Inflammatory macrophage treated with lipopolysaccharide for 4 hours (primary cell): ENCODE data around the gene PPP1R37.
"Not testable (repeated sequence)": the region's sequence is repeated elsewhere in the genome, so short reads cannot be mapped to it uniquely, and the experiment has no call there.

Experiments used
- DNase-seq: peaks from one replicate; pipeline ENCODE4 v3.0.0-alpha.2; 2020

PPP1R37 gene

GRCh38 chr19:45118106-45118505 is 25.1 kb downstream of the PPP1R37 start:
- peak; percentile 12 for DNase-seq

DNA sequence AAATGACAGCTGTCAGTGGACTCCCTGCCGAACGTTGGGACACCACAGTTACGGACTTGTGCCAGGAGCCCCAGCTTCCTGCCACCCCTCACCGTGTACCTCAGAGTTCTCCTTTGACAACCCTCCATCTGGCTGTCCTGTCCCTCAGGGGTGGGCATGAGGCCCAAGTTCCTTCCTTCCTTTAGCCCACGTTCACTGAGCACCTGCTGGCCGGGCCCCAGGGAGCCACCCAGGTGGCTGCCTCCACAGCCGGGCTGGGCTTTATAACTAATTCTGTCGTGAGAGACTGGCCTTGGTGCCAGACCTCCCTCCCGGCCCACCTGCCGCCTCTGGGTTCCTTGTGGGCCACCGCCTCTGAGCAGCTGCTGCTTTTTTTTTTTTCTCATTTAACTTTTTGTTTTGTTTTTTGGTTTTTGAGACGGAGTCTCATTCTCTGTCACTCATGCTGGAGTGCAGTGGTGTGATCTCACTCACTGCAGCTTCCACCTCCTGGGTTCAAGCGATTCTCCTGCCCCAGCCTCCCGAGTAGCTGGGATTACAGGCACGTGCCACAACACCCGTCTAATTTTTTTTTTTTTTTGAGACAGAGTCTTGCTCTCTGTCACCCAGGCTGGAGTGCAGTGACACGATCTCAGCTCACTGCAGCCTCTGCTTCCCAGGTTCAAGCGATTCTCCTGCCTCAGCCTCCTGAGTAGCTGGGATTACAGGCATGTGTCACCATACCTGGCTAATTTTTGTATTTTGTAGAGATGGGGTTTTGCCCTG is 25.8 kb downstream of the PPP1R37 start:
- not testable (repeated sequence) for DNase-seq

DNA sequence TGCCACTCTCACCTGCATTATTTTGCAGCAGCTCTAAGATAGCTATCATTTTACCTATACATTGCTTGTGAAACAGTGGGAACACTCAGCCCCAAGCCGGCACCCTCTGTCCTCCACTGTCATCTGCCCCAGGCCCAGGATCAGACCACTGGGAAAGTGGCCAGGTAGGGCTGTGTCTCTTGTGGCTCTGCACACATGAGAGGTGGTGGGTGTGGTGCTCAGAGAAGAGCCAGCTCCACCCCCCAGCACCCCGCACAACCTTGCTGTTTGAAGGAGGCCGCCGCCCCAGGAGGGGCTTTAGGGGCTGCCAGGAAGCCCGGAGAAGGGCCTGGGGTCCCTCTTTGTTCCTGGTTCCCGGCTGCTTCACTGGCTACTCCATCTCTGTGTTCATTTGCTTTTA is 26.6 kb downstream of the PPP1R37 start:
- DNase-seq, result no peak

DNA sequence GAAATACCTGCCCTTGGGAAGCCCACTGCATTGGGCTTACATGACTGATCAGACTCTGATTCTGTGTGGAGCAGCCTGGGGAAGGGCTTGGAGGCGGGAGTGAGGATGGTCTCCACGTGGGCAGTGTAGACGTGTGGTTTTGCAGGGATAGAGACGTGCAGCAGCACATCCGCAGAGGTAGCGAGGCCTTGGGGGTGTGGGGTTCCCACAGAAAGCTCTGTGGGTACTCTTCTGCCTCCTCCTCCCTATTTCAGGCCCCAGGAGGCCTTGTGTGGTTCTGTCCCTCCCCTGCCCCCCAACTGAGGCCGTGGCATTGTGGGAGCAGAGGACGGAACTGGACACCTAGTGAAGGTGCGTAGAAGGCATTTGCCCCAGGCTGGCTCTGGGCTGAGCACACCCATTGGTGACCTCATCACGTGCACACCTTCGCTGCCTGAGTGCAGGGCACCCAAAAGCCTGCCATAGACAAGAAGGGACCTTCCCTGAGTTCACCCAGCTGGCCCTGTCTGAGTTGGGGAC is 28.9 kb downstream of the PPP1R37 start:
- no peak for DNase-seq

- DNase-seq, result no peak
Observed at GRCh38 chr19:45122832-45123231, 29.9 kb downstream of the PPP1R37 start.

- no peak for DNase-seq
Observed at GRCh38 chr19:45123440-45123850, 30.5 kb downstream of the PPP1R37 start.

DNA sequence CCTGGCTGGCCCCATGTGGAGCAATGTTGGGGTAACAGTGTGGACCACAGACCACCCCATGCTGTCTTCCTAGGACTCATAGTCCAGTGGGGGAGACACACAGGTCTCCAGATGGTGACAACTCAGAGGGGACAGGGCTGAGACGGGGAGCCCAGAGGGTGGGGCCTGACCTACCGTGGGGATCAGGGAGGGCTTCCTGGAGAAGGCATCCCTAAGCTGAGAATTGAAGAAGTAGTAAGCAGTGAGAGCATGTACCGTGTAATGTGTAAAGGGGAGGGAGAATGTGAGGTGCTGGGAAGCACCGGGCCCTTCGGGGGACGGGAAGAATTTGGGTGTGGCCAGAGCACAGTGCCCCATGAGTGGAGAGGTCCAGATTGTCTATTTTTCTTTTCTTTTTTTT is 31.0 kb downstream of the PPP1R37 start:
- no peak for DNase-seq

DNA sequence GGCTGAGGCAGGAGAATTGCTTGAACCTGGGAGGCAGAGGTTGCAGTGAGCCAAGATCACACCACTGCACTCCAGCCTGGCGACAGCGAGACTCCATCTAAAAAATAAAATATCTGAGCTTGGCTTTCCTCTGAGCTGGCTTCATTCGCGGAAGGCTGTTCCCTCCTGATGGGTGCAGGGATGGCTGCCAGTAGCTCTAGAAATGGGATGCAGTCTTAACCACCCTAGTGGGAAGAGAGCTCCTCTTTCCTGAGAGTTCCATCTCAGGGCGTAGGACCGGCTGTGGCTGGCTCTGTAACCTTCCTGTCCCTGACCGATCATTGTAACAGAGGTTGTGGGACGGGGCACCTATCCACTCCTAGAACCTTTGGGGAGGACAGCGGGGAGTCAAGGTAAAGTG is 32.4 kb downstream of the PPP1R37 start:
- no peak for DNase-seq

- DNase-seq, result peak; percentile 56
Observed at GRCh38 chr19:45125975-45126493, 33.1 kb downstream of the PPP1R37 start.

- no peak for DNase-seq
Observed at GRCh38 chr19:45126654-45127053, 33.7 kb downstream of the PPP1R37 start.

GRCh38 chr19:45128146-45128545 is 35.2 kb downstream of the PPP1R37 start:
- DNase-seq, result no peak

GRCh38 chr19:45128806-45129205 is 35.8 kb downstream of the PPP1R37 start:
- DNase-seq, result no peak

- no peak for DNase-seq
Observed at GRCh38 chr19:45130236-45130635, 37.3 kb downstream of the PPP1R37 start.

- DNase-seq, result no peak
Observed at GRCh38 chr19:45130888-45131615, 38.1 kb downstream of the PPP1R37 start.

DNA sequence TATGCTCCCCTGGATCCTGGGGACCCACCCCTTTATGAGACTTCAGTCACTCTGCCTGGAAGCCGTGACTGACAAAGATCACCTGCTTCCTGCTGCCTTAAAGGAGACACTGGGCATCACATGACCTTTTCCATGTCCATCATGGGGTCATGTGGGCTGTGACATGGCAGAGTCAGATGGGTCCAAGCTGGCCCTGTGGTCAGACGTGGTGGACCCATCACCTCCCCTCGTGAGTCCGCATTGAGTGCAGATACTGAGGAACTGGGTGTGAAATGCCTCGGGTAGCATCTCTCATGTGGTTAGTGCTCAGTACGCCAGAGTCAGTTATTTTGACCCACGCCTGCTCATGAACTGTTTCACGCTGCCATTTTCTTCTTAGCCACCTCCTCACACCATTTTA is 40.7 kb downstream of the PPP1R37 start:
- no peak for DNase-seq

GRCh38 chr19:45135176-45135885 is 42.4 kb downstream of the PPP1R37 start:
- DNase-seq, result no peak

GRCh38 chr19:45136507-45137178 is 43.7 kb downstream of the PPP1R37 start:
- DNase-seq, result no peak

DNA sequence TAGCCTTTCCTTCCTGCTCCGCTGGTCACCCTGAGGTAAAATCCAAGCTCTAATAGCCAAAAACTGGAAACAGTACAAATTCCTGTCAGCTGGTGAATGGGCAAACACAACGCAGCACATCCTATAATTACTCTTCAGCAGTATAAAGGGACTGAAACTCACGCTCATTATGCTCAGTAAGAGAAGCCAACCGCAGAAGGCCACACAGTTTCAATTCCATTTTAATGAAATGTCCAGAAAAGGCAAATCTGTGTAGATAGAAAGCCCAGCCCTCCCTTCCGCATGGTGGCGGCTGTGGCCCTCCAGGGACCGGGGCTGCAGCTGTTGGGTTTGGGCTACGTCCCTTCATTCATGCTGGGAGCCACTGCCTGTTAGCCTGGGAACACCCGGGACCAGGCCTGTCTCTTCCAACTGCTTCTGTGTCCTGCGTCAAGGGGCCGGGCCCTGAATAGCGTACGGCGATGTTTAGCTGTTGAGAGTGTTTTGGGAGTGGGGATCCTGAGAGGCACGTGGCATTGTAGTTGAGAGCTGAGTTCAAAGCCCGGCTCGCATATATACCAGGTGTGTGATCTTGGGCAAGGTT is 44.3 kb downstream of the PPP1R37 start:
- no peak for DNase-seq

GRCh38 chr19:45138303-45138751 is 45.3 kb downstream of the PPP1R37 start:
- DNase-seq, result no peak

DNA sequence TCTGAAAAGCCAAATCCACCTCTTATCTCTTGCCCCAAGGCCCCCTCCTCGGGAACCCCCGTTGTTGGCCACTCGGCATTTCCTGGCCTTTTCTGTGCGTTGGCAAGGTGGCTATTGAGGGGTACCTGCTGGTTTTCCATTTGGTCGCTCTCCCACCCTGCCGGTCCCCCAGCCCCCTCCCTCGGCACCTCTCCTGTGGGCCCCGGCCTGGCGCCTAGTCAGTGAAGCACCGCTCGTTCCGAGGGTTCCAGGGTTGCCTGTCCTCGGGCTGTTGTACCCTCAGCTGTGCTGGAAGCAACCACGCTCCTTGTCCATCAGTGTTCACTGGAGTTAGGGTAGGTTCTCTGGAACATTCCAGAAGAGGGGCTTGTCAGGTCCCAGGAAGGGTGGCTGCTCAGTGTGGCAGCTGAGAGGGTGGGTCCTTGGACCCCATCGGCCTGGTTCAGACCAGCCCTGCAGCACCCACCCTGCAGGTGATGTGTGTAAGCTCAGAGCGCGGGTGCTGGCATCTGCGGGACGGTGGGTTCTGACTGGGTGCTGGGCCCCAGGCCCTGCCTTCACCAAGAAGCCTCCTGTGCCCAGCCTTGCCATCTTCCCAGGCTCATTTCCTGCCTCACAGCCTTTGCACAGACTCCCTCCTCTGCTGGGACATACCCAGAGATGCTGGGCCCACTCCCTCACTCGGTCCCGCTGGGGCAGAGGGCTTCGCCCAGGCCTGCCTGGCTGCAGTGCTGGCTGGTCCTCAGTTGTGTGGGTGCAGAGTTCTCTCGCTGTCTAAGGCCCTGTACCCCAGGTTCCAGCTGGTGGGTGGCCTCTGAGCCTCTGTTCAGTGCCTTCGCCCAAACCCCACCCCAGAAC is 46.5 kb downstream of the PPP1R37 start:
- no peak for DNase-seq

DNA sequence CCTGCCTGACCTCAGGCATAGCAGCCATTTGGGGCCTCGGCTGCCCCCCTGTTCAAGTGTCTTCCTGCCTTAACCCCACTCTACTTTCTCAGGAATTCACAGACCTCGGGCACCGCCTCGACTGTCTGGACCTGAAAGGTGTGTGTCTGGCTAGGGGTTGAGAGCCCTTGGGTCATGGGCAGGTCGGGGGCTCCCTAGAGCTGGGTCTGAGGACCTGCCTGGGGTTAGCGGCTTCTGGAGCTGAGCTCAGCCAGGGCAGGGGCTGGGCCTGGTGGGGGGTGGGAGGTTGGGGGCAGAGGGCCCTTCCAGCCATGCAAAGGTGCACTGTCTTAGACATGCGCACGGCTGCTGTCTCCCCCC is 47.1 kb downstream of the PPP1R37 start:
- DNase-seq, result no peak
